GM19043 (cell line): ENCODE measurements around the gene SLC22A25.
"Not testable (repeated sequence)": the region's sequence is repeated elsewhere in the genome, so short reads cannot be mapped to it uniquely, and the experiment has no call there.

ENCODE experiments used
- ATAC-seq: cut with Tn5 transposase; IDR thresholded peaks from one replicate; pipeline ENCODE4 v1.9.1; 2021; ENCODE audit warnings: low read depth; ENCODE audit not compliant: unreplicated experiment

Gene SLC22A25

GRCh38 chr11:63243533-63243932 is at the start of gene SLC22A25:
TSS of gene SLC22A25 (minus strand) at chr11:63243599. CDS start at chr11:63229652, 13,947 bp downstream.
- no peak for ATAC-seq

- ATAC-seq, result no peak
These were observed 46.9 kb upstream of the SLC22A25 start for GRCh38 chr11:63290285-63290684.

- ATAC-seq, result no peak
These were observed 46.3 kb upstream of the SLC22A25 start for GRCh38 chr11:63289658-63290057.

- no peak for ATAC-seq
These were observed 39.2 kb upstream of the SLC22A25 start for GRCh38 chr11:63282579-63282978.

GRCh38 chr11:63280920-63281319 is 37.5 kb upstream of the SLC22A25 start:
- ATAC-seq, result no peak

- ATAC-seq, result no peak
These were observed 34.0 kb upstream of the SLC22A25 start for GRCh38 chr11:63277345-63277943.

- ATAC-seq, result no peak
These were observed 31.4 kb upstream of the SLC22A25 start for GRCh38 chr11:63274776-63275175.

GRCh38 chr11:63273685-63274084 is 30.3 kb upstream of the SLC22A25 start:
- no peak for ATAC-seq

GRCh38 chr11:63262547-63262946 is 19.1 kb upstream of the SLC22A25 start:
- ATAC-seq, result no peak

- no peak for ATAC-seq
These were observed 7.9 kb upstream of the SLC22A25 start for GRCh38 chr11:63251312-63251711.

- ATAC-seq, result no peak
These were observed 7.0 kb upstream of the SLC22A25 start for GRCh38 chr11:63250162-63251050.

GRCh38 chr11:63248966-63249365 is 5.6 kb upstream of the SLC22A25 start:
- no peak for ATAC-seq

- not testable (repeated sequence) for ATAC-seq
These were observed 4.0 kb upstream of the SLC22A25 start for GRCh38 chr11:63247237-63248002.

GRCh38 chr11:63246045-63246444 is 2.6 kb upstream of the SLC22A25 start:
- ATAC-seq, result no peak

- no peak for ATAC-seq
These were observed 1.5 kb upstream of the SLC22A25 start for GRCh38 chr11:63244862-63245261.

GRCh38 chr11:63242089-63242781 is 1.2 kb downstream of the SLC22A25 start:
- ATAC-seq, result no peak

- ATAC-seq, result no peak
These were observed 2.5 kb downstream of the SLC22A25 start for GRCh38 chr11:63240791-63241379.

GRCh38 chr11:63240098-63240497 is 3.3 kb downstream of the SLC22A25 start:
- ATAC-seq, result no peak

GRCh38 chr11:63239254-63239653 is 4.1 kb downstream of the SLC22A25 start:
- ATAC-seq, result no peak

- ATAC-seq, result no peak
These were observed 6.0 kb downstream of the SLC22A25 start for GRCh38 chr11:63237413-63237812.
